SK-N-SH (cell line): ENCODE results near the gene PGAP2. TPM values are rescaled to one million over a fixed set of nuclear protein-coding genes. Genes with fewer than 3 reads are reported as not detected.

Experiments
- CTCF ChIA-PET: fragments of 300-600, 350-600 bp; formaldehyde crosslinking; extraction: SDS; loops from one replicate; lab custom pipeline; 2021; lab: Yijun Ruan, JAX
- POLR2A ChIA-PET: fragments of 350-600 bp; sonication (Branson Sonifier 250); formaldehyde crosslinking; extraction: SDS; loops from one replicate; lab custom pipeline; 2020; ENCODE audit warnings: antibody characterized with exemption, inconsistent platforms; lab: Yijun Ruan, JAX
- DNase-seq: peaks from one replicate; pipeline ENCODE4 v3.0.0; 2012
- H2AFZ ChIP-seq: fragments of 200-600 bp; sonication (generic); 2 replicates; pipeline ENCODE4 v1.8.1; 2016; ENCODE audit warnings: antibody characterized with exemption, mild to moderate bottlenecking, low read depth
- H3F3A ChIP-seq: fragments of 200-600 bp; sonication (generic); replicated peaks from 2 replicates; pipeline ENCODE3; 2016; ENCODE audit warnings: antibody characterized with exemption, mild to moderate bottlenecking; ENCODE audit not compliant: insufficient read depth
- H3K27ac ChIP-seq, 2 experiments: fragments of 200-500 bp in 1 of 2; fragments of 200-600 bp in 1 of 2; sonication (Bioruptor generic) in 1 of 2; sonication (generic), shearing (Covaris generic) in 1 of 2; 2 replicates each; pipeline versions ENCODE4 v1.5.1 to v1.6.1; 2014 to 2016; ENCODE audit warnings: low read depth in 2 of 2, inconsistent platforms in 1 of 2, low read length in 1 of 2, mild to moderate bottlenecking in 1 of 2, mixed read lengths in 1 of 2
- H3K27me3 ChIP-seq: fragments of 200-600 bp; sonication (generic), shearing (Covaris generic); 2 replicates; pipeline ENCODE4 v1.6.1; 2016; ENCODE audit warnings: mixed run types; ENCODE audit not compliant: insufficient read depth
- H3K36me3 ChIP-seq, 2 experiments: fragments of 200-500 bp in 1 of 2; fragments of 200-600 bp in 1 of 2; sonication (Bioruptor generic) in 1 of 2; sonication (generic) in 1 of 2; replicated peaks in 1 of 2; 2 replicates each; pipeline versions ENCODE3 to v1.5.1; 2014 to 2016; ENCODE audit warnings: low read length in 1 of 2, mild to moderate bottlenecking in 1 of 2; ENCODE audit not compliant: insufficient read depth in 2 of 2, control insufficient read depth in 1 of 2
- H3K4me1 ChIP-seq, 2 experiments: fragments of 200-500 bp in 1 of 2; fragments of 200-600 bp in 1 of 2; sonication (Bioruptor generic) in 1 of 2; sonication (generic), shearing (Covaris generic) in 1 of 2; 2 replicates each; pipeline versions ENCODE4 v1.5.1 to v1.6.1; 2014 to 2016; ENCODE audit warnings: low read depth in 1 of 2, low read length in 1 of 2, mixed run types in 1 of 2; ENCODE audit not compliant: insufficient read depth in 2 of 2, control insufficient read depth in 1 of 2
- H3K4me2 ChIP-seq: fragments of 200-600 bp; sonication (generic), shearing (Covaris generic); 2 replicates; pipeline ENCODE4 v1.6.1; 2017; ENCODE audit warnings: mixed run types
- H3K4me3 ChIP-seq, 2 experiments: fragments of 200-500 bp in 1 of 2; fragments of 200-600 bp in 1 of 2; sonication (Bioruptor generic) in 1 of 2; sonication (generic), shearing (Covaris generic) in 1 of 2; 2 replicates each; pipeline versions ENCODE4 v1.5.1 to v1.8.1; 2014 to 2016; ENCODE audit warnings: low read depth in 2 of 2, inconsistent platforms in 1 of 2, low read length in 1 of 2, mild to moderate bottlenecking in 1 of 2, mixed read lengths in 1 of 2, moderate library complexity in 1 of 2
- H3K79me2 ChIP-seq: fragments of 200-600 bp; sonication (generic); 2 replicates; pipeline ENCODE4 v1.8.1; 2017; ENCODE audit warnings: mild to moderate bottlenecking; ENCODE audit not compliant: insufficient read depth
- H3K9ac ChIP-seq: fragments of 200-600 bp; sonication (generic); 2 replicates; pipeline ENCODE4 v1.6.1; 2017; ENCODE audit warnings: mixed run types
- H3K9me2 ChIP-seq: fragments of 200-600 bp; sonication (generic); 2 replicates; pipeline ENCODE4 v1.6.1; 2017; ENCODE audit warnings: mixed run types
- H3K9me3 ChIP-seq: fragments of 200-600 bp; sonication (generic); 2 replicates; pipeline ENCODE4 v1.6.1; 2017; ENCODE audit warnings: mixed run types, mild to moderate bottlenecking, moderate library complexity
- H4K20me1 ChIP-seq: fragments of 200-600 bp; sonication (generic); 2 replicates; pipeline ENCODE4 v1.6.1; 2017; ENCODE audit warnings: mild to moderate bottlenecking, mixed run types; ENCODE audit not compliant: insufficient read depth
- EP300 ChIP-seq, 2 experiments: IDR thresholded peaks; 2 replicates each; pipeline versions ENCODE4 v1.4.0 to v1.6.1; 2012; ENCODE audit warnings: borderline replicate concordance in 1 of 2, low read depth in 1 of 2, low read length in 1 of 2
- FOXM1 ChIP-seq: IDR thresholded peaks from 2 replicates; pipeline ENCODE4 v1.4.0; 2012; ENCODE audit warnings: low read depth, mild to moderate bottlenecking
- GABPA ChIP-seq: IDR thresholded peaks from 2 replicates; pipeline ENCODE4 v1.4.0; 2012; ENCODE audit warnings: low read depth, mild to moderate bottlenecking
- GATA2 ChIP-seq: sonication (generic); formaldehyde crosslinking; IDR thresholded peaks from 2 replicates; pipeline ENCODE4 v1.5.0; 2020; ENCODE audit warnings: mild to moderate bottlenecking, missing genetic modification reagents
- IRF3 ChIP-seq: fragments of 150-350 bp; IDR thresholded peaks from 2 replicates; pipeline ENCODE4 v1.6.1; 2016; ENCODE audit warnings: mild to moderate bottlenecking, low read depth, low read length
- JUND ChIP-seq: IDR thresholded peaks from 2 replicates; pipeline ENCODE4 v1.4.0; 2012
- MAX ChIP-seq: IDR thresholded peaks from 2 replicates; pipeline ENCODE4 v1.4.0; 2012; ENCODE audit warnings: low read depth
- MXI1 ChIP-seq: IDR thresholded peaks from 2 replicates; pipeline ENCODE4 v1.6.1; 2012; ENCODE audit warnings: mild to moderate bottlenecking, low read depth, low read length, improper control_type of control experiment
- NFIC ChIP-seq: IDR thresholded peaks from 2 replicates; pipeline ENCODE4 v1.4.0; 2012; ENCODE audit warnings: borderline replicate concordance
- NRF1 ChIP-seq: IDR thresholded peaks from 2 replicates; pipeline ENCODE4 v1.6.1; 2012; ENCODE audit warnings: low read depth, mild to moderate bottlenecking, low read length
- PBX3 ChIP-seq: IDR thresholded peaks from 2 replicates; pipeline ENCODE4; 2012
- POLR2AphosphoS5 ChIP-seq: IDR thresholded peaks from 2 replicates; pipeline ENCODE4 v1.6.1; 2012; ENCODE audit warnings: low read depth, low read length
- RCOR1 ChIP-seq: fragments of 150-350 bp; IDR thresholded peaks from 2 replicates; pipeline ENCODE4 v1.6.1; 2017; ENCODE audit warnings: antibody characterized with exemption, low read length
- REST ChIP-seq: IDR thresholded peaks from 2 replicates; pipeline ENCODE4 v1.6.1; 2012; ENCODE audit warnings: mild to moderate bottlenecking, low read depth, low read length, moderate library complexity
- RFX5 ChIP-seq: IDR thresholded peaks from 2 replicates; pipeline ENCODE4 v1.6.1; 2012; ENCODE audit warnings: mild to moderate bottlenecking, improper control_type of control experiment, low read length
- RXRA ChIP-seq: IDR thresholded peaks from 2 replicates; pipeline ENCODE4 v1.4.0; 2012; ENCODE audit warnings: low read depth, mild to moderate bottlenecking, borderline replicate concordance
- SIN3A ChIP-seq: IDR thresholded peaks from 2 replicates; pipeline ENCODE4 v1.6.1; 2012; ENCODE audit warnings: low read depth, mild to moderate bottlenecking, low read length, moderate library complexity, borderline replicate concordance
- SMC3 ChIP-seq: IDR thresholded peaks from 2 replicates; pipeline ENCODE4 v1.6.1; 2012; ENCODE audit warnings: low read depth, low read length, improper control_type of control experiment
- TCF12 ChIP-seq: IDR thresholded peaks from 2 replicates; pipeline ENCODE4 v1.4.0; 2012
- TEAD4 ChIP-seq: IDR thresholded peaks from 2 replicates; pipeline ENCODE4 v1.4.0; 2012; ENCODE audit warnings: mild to moderate bottlenecking, borderline replicate concordance; ENCODE audit not compliant: insufficient read depth
- YY1 ChIP-seq: IDR thresholded peaks from 2 replicates; pipeline ENCODE4 v1.4.0; 2012; ENCODE audit warnings: low read depth, mild to moderate bottlenecking
- WGBS: methylation state at CpG from one replicate; pipeline ENCODE4 v1.1.6; 2017; ENCODE audit warnings: low lambda C conversion rate; 5-methylcytosine and 5-hydroxymethylcytosine counted together
- polyA plus RNA-seq, 3 experiments: library from polyadenylated mRNA; depleted of rRNA; stranded (reverse); fragments of >200 nt; gene quantifications; 2 replicates each; pipeline ENCODE4 v1.2.3, GENCODE V29; 2012

PGAP2 gene
- polyA plus RNA-seq, 1 of the 3 experiments (the other 2 are of a cell fraction), result 41.3 TPM

GRCh38 chr11:3866836-3867208 is 58.5 kb downstream of the PGAP2 start:
- Histone ChIP-seq H3K4me2 (no peak overlapping the region), H3K36me3 (no peaks in the 10 kb centered on the region), H3K27ac (peak overlapping the region in 1 of 2 experiments; percentile 78; a peak in 2 of 4 replicates), H3K27me3 (no peaks in the 10 kb centered on the region), H3F3A (peaks cover 5% of the 10 kb centered on the region), H4K20me1 (no peaks in the 10 kb centered on the region), H3K4me1 (peaks cover 0 to 10% of the 10 kb centered on the region in 2 experiments; a peak in 2 of 4 replicates), H3K79me2 (0 out of 2 replicates have a peak, but pooled peaks cover 6% of the 10 kb centered on the region), H2AFZ (no peak overlapping the region), H3K9me3 (no peaks in the 10 kb centered on the region), H3K9me2 (no peaks in the 10 kb centered on the region), H3K9ac (no peak overlapping the region), H3K4me3 (no peak overlapping the region)
- POLR2A ChIA-PET, result interaction anchor here (1.6 kb wide), 1 partner anchor 12 kb away, joined by 7 read pairs; the partner anchor contains the start of gene STIM1
- no peak for DNase-seq
- CTCF ChIA-PET, result interaction anchor here (1.5 to 5.1 kb wide), 6 partner anchors 12 to 206 kb away, joined by 3 to 31 read pairs (median 12); partner anchors contain the start of gene STIM1
- TF ChIP-seq SIN3A (no peak), NFIC (no peak)

GRCh38 chr11:3867209-3868091 is 59.1 kb downstream of the PGAP2 start:
- Histone ChIP-seq H2AFZ (no peak overlapping the region), H3K4me1 (peaks cover 0 to 10% of the 10 kb centered on the region in 2 experiments; a peak in 2 of 4 replicates), H3K4me3 (no peak overlapping the region), H3K79me2 (0 out of 2 replicates have a peak, but pooled peaks cover 6% of the 10 kb centered on the region), H3K9me2 (no peaks in the 10 kb centered on the region), H3K36me3 (no peaks in the 10 kb centered on the region), H3K27ac (peak overlapping the region in 1 of 2 experiments; percentile 78; a peak in 2 of 4 replicates), H3F3A (peaks cover 5% of the 10 kb centered on the region), H4K20me1 (no peaks in the 10 kb centered on the region), H3K27me3 (no peaks in the 10 kb centered on the region), H3K4me2 (no peak overlapping the region), H3K9me3 (no peaks in the 10 kb centered on the region), H3K9ac (no peak overlapping the region)
- no peak for TF ChIP-seq GABPA
- no peak for TF ChIP-seq REST
- no peak for TF ChIP-seq POLR2AphosphoS5
- TF ChIP-seq JUND, result no peak
- no peak for TF ChIP-seq SIN3A
- TF ChIP-seq MAX, result no peak
- no peak for TF ChIP-seq NFIC
- peak; percentile 8; the same call in 1 of the 2 replicates for TF ChIP-seq SMC3
- no peak for TF ChIP-seq PBX3
- 0 out of 4 replicates have a peak, but pooled peaks of 1 of the 2 experiments have one; percentile 17 for TF ChIP-seq EP300 (IDR thresholded peaks at IDR 0.05; ENCODE audit: borderline replicate concordance in 1 of 2, low read depth in 1 of 2, low read length in 1 of 2)
- no peak for TF ChIP-seq FOXM1
- TF ChIP-seq TCF12, result no peak
- TF ChIP-seq NRF1, result no peak
- TF ChIP-seq RCOR1, result no peak
- TF ChIP-seq TEAD4, result no peak
- no peak for TF ChIP-seq RXRA
- TF ChIP-seq YY1, result no peak
- TF ChIP-seq IRF3, result no peak
- TF ChIP-seq GATA2 (CRISPR knock-in tag), result no peak; the same call in 1 of the 2 replicates
- no peak for TF ChIP-seq RFX5
- TF ChIP-seq MXI1, result 0 out of 2 replicates have a peak, but pooled peaks have one; percentile 35
- POLR2A ChIA-PET, result interaction anchor here (1.6 kb wide), 1 partner anchor 12 kb away, joined by 7 read pairs; the partner anchor contains the start of gene STIM1
- WGBS, result 86% methylated on average over 5 of the region's 6 CpGs
- CTCF ChIA-PET, result interaction anchor here (0.7 to 5.1 kb wide), 7 partner anchors 12 to 205 kb away, joined by 3 to 31 read pairs (median 4); partner anchors contain the start of gene STIM1
- peak; percentile 34 for DNase-seq
